ENCODE results near the gene C14orf93. TPM values are rescaled to one million over a fixed set of nuclear protein-coding genes. Genes with fewer than 3 reads are reported as not detected.

C14orf93 gene, protein sequence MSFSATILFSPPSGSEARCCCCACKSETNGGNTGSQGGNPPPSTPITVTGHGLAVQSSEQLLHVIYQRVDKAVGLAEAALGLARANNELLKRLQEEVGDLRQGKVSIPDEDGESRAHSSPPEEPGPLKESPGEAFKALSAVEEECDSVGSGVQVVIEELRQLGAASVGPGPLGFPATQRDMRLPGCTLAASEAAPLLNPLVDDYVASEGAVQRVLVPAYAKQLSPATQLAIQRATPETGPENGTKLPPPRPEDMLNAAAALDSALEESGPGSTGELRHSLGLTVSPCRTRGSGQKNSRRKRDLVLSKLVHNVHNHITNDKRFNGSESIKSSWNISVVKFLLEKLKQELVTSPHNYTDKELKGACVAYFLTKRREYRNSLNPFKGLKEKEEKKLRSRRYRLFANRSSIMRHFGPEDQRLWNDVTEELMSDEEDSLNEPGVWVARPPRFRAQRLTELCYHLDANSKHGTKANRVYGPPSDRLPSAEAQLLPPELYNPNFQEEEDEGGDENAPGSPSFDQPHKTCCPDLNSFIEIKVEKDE
- 6.2 and 7.5 TPM in 2 replicates for total RNA-seq

DNA sequence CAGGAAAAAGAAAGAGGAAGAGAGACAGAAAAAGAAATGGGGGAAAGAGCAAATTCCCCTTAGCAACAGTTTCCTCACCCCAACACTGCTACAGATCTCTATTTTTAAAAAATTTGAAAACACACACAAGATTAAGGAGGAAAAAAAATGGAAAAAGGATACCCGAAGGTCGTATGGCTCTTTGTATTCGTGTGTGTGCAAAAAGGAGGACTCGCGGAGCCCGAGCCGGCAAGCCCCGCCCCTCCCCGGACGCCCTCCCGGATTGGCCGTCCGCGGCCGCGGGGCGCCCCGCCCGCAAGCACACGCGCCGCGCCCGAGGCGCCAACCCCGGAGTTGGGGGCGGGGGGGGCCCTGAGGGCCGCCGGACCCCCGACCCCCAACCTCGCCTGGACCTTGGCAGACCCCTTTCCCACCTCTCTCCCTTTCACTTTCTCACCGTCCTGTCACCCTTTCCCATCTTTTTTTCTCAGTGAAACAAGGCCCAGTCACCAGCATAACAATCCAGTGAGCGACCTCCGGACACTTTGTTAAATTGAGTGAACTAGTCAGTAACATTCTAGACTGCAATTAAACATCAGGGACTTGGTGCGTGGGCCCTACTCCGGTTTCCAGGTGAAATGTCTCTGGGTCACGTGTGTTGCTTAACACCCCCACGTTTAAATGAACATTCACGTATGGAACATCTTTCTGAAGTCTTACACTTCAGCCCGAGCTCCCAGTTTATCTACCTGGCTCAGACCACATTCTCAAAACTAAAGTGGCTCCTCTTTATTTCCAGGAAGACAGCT, at the start of gene C14orf93:
TSS of gene C14orf93 (minus strand) at position 205 of the 788 bp plus-strand sequence. CDS start 11,120 bp downstream, outside the sequence.

DNA sequence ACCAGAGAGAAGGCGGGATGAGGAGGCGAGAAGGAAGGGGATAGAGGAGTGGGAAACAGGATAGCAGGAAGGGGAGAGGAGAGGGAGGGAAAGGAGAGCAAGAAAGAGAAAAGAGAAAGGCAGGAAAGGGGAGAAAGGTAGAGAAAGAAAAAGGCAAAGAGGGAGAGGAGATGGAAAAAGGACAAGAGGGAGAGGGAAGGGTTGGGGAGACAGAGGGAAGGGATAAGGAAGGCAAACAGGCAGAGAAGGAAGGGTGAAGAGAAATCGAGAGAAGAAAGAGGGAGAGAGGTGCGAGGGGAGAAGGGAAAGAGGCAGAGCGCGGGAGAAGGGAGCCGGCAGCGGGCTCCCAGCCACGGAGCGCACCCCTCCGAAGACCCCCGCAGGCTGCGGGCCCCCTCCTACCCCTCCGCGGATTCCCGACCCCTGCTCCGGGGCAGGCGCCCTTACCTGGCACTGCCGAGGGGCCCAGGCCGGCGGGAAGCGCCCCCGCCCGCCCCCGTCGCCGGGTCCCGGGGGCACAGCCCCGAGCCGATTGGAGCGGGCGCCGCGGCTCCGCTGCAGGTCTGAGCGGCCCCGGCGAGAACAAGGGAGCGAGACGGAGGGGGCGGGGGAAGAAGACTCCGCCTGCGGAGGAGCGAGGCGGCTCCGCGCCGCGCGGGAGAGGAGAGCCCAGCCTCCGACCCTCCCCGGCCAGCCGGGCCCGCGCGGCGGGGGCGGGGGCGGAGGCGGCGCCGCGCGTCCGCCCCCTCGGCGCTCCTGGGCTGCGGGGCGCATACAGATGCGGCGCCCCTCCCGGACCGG, 47.2 kb upstream of the C14orf93 start, which contains the start of gene CDH24:
TSS of gene CDH24 (minus strand) at position 565 of the 801 bp plus-strand sequence. CDS start 1,787 bp downstream, outside the sequence.

DNA sequence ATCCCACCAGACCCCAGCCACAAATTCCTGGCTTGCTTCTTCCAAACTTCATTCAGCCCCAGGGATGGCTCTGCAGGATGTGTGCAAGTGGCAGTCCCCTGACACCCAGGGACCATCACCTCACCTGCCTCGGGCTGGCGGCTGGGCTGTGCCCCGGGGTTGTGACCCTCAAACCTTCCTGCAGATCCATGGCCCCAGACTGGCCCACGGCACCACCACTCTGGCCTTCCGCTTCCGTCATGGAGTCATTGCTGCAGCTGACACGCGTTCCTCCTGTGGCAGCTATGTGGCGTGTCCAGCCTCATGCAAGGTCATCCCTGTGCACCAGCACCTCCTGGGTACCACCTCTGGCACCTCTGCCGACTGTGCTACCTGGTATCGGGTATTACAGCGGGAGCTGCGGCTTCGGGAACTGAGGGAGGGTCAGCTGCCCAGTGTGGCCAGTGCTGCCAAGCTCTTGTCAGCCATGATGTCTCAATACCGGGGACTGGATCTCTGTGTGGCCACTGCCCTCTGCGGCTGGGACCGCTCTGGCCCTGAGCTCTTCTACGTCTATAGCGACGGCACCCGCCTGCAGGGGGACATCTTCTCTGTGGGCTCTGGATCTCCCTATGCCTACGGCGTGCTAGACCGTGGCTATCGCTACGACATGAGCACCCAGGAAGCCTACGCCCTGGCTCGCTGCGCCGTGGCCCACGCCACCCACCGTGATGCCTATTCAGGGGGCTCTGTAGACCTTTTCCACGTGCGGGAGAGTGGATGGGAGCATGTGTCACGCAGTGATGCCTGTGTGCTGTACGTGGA, 32.4 kb upstream of the C14orf93 start, which contains the start of gene PSMB11:
TSS of gene PSMB11 (plus strand) at position 51 of the 804 bp plus-strand sequence. CDS start at position 65, 14 bp downstream.

DNA sequence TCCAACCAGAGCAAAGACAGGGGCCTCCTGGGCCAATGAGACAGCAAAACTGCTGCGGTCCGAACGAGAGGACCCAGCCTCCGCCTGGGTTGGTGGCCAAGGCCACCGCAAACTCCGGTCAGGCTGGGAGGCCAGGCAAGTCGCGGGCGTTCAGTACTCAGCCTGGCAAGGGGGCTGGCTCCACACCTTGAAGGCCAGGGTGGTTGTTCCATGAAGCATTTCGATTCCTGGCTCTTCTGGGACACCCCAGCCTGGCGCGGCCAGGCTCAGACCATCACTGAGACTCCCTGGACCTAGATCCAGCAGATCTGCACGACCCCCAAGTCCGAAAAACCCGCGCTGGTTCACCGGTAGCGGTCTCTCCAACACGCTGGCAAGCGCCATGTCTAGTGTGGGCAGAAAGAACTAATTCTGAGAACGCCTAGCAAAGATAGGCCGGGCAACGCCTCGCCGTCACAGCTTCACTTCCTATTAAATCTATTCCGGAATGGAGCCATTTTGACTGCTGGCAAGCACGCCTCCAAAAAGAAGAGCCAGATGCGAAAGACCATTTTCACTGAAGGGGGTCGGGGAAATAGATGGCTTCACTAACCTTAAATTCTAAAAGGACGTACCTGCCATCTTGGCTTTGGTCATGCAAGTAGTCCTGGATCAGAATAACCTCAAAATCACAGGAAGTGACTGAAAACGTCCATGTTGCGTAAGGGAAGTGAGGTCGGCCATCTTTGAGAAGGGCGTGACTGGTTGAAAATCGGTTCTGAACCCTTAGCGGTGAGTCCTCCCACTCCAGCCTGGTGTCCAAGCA, 24.8 kb upstream of the C14orf93 start, which contains the start of gene PSMB5:
TSS of gene PSMB5 (minus strand) at position 403 of the 805 bp plus-strand sequence. CDS start at position 384, 19 bp downstream.

DNA sequence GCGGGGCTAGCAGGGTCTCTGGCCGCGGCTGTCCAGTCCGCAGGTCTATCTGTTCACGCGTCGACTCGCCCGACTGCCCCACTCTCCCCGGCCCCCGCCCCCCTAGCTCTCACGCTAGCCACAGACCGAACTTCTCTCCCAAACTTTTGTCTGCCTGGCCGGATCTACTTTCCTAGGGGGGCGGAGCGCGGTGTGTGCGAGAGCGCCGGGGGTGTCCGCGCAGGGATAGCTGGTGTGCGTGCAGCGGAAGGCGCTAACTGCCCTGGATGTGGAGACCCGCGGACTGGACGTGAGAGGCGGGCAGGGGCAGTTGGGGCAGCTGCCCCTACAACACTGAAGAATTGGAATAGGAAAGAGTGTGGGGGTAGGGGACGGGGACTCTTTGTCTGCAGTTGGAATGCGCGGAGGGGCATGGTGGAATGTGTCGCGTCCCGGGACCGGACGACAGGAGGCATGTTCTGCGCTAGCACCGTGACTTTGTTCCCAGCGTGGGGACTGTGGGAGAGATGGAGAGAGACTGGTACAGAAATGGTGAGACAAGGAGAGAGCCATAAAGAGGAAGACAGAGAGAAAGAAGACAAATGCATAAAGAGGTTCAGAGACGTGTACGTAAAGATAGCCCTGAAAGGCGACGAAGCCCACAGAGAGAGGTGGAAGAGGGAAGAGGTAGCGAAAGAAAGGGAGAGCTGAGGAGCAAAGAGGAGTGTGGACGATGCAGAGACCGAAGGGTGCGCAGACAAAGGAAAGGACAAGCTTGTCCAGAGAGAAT, 27.3 kb downstream of the C14orf93 start, which contains the start of gene AJUBA:
TSS of gene AJUBA (minus strand) at position 75 of the 769 bp plus-strand sequence. CDS start 285 bp downstream, outside the sequence.

Other genes starting within 250 kb of the C14orf93 start
- 39.6 and 59.2 TPM in 2 replicates for gene OXA1L, start 243.5 kb downstream of the C14orf93 start, total RNA-seq
- 1.9 and 2.6 TPM in 2 replicates for gene SLC7A7, start 194.7 kb downstream of the C14orf93 start, total RNA-seq
- 31.1 and 46.6 TPM in 2 replicates for gene MRPL52, start 180.3 kb downstream of the C14orf93 start, total RNA-seq
- gene MMP14, start 173.6 kb downstream of the C14orf93 start, total RNA-seq, result 378 and 489 TPM in 2 replicates
- 56.5 and 78.7 TPM in 2 replicates for gene LRP10, start 138.4 kb downstream of the C14orf93 start, total RNA-seq
- gene REM2, start 126.9 kb downstream of the C14orf93 start, total RNA-seq, result 0.12 and 0.26 TPM in 2 replicates
- gene RBM23, start 91.0 kb downstream of the C14orf93 start, total RNA-seq, result 60.1 and 75.9 TPM in 2 replicates
- gene PRMT5, start 80.8 kb downstream of the C14orf93 start, total RNA-seq, result 35.3 and 59.3 TPM in 2 replicates
- 35.9 and 40.2 TPM in 2 replicates for gene HAUS4, start 53.1 kb downstream of the C14orf93 start, total RNA-seq
- 10.7 and 19.0 TPM in 2 replicates for gene AJUBA, start 27.6 kb downstream of the C14orf93 start, total RNA-seq
- 167 and 209 TPM in 2 replicates for gene PSMB5, start 24.8 kb upstream of the C14orf93 start, total RNA-seq
- not detected in 2 replicates for gene PSMB11, start 32.1 kb upstream of the C14orf93 start, total RNA-seq
- 3.0 and 3.4 TPM in 2 replicates for gene CDH24, start 47.4 kb upstream of the C14orf93 start, total RNA-seq
- gene ACIN1, start 85.0 kb upstream of the C14orf93 start, total RNA-seq, result 84.7 and 85.7 TPM in 2 replicates
- gene C14orf119, start 85.4 kb upstream of the C14orf93 start, total RNA-seq, result 68.8 and 72.7 TPM in 2 replicates
- gene CIROP, start 94.8 kb upstream of the C14orf93 start, total RNA-seq, result 0.06 and 0.13 TPM in 2 replicates
- gene CEBPE, start 109.1 kb upstream of the C14orf93 start, total RNA-seq, result not detected in 2 replicates
- gene SLC7A8, start 173.5 kb upstream of the C14orf93 start, total RNA-seq, result 73.6 and 75.6 TPM in 2 replicates
- not detected in 2 replicates for gene RNF212B, start 227.8 kb upstream of the C14orf93 start, total RNA-seq